NCI-H146 (cell line): ENCODE data around the gene TRAF3.
"Not testable (repeated sequence)": the region's sequence is repeated elsewhere in the genome, so short reads cannot be mapped to it uniquely, and the experiment has no call there.

Experiments used
- DNase-seq: peaks from one replicate; lab custom pipeline; 2025; lab: John Stamatoyannopoulos, UW

Gene TRAF3

DNA sequence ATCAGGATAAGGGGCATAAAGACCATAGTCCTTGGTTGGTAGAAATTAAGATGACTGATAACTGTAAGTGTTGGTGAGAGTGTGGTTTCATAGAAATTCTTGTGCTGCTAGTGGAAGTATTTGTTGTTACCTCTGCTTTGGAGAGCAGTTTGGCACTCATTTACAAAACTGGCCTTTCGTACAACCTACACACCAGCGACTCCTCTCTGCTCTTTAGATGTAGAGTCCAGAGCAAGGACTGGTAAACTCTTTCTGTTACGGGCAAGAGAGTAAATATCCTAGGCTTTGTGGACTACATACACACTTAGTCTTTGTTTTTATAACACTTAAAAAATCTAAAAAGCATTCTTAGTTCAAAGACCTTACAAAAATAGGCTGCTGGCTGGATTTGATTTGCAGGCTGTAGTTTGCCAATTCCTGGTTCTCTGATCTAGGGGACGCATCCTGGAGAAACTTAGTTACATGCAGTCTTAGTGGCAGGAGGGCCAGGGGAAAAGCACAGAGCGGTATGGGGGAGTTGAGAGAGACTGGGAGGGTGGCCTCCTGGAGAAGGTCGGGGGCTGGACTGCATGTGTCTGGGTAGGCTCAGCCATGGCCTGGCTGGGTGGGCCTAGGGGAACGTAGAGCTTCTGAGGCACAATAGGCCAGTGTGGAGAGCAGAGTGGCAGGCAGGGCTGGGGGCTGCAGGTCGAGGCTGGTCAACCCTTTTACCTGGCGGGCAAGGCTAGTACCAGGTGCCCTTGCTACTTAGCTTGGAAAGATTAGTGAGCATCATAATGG, 89.9 kb downstream of the TRAF3 start:
- no peak for DNase-seq

GRCh38 chr14:102867826-102868580, 90.8 kb downstream of the TRAF3 start:
- no peak for DNase-seq

GRCh38 chr14:102868956-102869547, 91.8 kb downstream of the TRAF3 start:
- DNase-seq: no peak

- no peak for DNase-seq
Measured at GRCh38 chr14:102870246-102870645, 93.0 kb downstream of the TRAF3 start.

DNA sequence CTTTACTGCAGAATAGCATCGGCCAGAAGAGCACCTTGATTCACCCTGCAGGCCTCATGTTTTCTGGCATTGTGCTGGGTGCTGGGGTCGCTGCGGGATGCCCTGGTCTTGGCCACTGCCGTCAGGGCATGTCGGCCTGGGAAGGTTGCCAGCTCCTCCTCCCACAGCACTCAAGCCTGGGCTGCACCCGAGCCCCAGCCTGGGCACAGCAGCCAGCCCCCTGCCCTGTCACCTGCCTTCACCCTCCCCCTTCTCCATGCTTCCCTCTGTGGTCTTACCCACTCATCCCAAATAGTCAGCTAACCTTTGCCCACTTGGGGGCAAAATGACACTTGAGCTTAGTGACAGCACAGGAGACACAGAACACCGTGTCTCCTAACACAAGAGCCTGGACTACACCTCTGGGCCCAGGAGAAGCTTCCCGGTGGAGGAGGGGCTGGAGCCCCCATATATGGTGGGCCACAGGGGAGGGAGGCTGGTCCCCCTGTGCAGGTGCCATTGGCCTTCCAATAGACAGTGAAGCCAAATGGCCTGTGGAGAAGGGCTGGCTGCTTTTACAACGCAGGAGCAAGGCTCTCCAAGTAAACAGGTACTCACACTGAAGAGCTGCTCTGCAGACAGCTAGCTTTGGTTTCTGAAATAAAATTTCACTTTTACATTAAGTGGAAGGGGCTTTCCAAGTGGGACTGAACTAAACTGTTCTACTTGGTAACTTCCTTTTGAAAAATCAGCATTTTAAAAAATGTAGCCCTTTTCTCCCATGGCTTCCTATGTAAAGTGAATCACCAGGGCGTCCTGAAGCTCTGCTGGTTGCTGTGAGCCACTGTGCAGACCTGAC, 94.0 kb downstream of the TRAF3 start:
- no peak for DNase-seq

DNA sequence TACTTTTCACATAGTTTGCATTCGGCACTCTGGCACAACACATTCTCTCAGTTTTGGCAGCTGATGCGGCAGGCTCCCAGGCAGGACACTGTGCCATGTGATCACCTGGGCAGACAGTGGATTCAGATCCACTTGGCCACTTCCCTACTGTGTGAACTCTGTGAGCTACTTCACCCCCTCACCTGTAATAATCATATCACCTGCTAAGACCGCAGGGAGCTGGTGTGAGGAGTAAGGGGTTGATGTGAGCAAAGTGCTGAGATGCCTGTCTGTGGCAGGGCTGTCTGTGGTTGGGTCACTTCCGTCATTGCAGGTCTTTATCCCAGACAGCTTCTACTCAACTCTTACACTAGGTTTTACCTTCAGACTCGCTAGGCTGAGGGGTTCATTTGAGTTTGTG, 94.8 kb downstream of the TRAF3 start:
- DNase-seq: no peak

GRCh38 chr14:102873131-102873530, 95.9 kb downstream of the TRAF3 start:
- DNase-seq: no peak

DNA sequence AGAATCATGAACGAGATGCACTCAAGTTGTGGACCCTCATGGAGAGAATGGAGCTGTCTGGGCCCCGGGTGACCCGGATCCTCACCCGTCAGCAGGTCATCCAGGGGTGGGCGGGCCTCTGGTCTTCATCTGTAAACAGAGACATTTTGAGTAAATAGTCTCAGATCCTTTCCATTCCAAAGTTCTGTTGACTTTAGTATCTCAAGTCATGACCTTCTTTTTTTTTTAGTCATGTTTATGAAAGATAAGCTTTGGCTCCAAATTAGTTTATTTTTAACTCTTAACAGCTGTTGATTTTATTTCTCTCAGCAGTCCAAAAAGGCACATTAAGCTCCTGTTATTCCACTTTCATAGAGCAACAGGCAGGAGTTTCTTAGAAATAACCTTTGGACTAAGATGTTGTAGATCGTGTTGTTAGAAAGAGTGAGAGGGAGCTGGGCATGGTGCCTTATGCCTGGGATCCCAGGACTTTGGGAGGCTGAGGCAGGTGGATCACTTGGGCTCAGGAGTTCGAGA, 96.4 kb downstream of the TRAF3 start:
- no peak for DNase-seq

DNA sequence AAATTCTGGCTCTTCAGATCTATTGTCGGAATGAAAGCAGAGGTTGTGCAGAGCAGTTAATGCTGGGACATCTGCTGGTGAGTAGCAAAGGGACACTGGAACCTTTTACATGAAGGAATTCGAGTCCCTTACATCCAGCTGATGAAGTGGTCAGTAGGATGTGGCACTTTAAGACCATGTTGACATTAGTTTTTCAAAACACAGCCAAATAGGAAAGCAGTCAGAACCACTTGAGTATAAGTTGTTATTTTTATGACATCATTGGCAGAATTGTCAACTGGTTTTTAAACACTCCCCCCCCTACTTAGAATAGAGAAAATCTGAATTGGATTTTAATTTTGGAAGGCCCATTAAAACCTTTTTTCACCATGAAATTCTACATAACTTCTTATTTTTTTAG, 98.4 kb downstream of the TRAF3 start:
- DNase-seq: no peak

GRCh38 chr14:102877511-102877910, 100.3 kb downstream of the TRAF3 start:
- not testable (repeated sequence) for DNase-seq

DNA sequence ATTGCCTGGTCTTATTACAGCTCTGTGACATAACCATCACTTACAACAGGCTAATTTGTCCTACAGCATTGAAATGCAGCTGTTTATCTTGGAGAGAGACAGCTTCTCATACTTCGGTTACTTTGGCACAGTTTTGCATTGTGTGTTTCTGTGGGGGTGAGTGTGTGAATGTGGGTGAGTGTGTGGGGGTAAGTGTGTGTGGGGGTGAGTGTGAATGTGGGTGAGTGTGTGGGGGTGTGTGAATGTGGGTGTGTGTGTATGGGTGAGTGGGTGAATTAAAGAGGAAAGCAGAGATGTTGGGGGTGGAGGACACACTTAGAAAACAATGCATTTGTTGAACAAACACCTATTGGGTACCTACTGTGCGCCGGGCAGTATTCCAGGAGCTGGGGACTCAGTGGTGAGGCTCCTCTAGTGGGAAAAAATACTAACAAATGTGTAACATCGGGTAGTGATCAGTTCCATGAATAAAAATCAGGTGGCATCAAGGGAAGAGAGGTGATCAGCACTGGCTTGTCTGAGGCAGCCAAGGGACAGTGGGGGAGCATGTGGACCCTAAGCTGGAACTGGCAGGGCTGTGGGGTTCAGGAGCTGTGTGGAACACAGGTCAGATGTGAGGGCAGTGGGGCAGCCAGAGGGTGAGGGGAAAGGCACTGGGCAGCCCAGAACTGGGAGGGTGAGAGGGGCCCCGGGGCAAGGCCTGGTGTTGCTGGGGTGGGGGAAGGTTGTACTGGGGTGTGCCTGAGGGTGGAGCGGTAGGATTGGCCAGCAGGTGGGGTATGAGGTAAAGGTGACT, 101.1 kb downstream of the TRAF3 start:
- DNase-seq: no peak

- DNase-seq: no peak
Measured at GRCh38 chr14:102878970-102879460, 101.8 kb downstream of the TRAF3 start.

DNA sequence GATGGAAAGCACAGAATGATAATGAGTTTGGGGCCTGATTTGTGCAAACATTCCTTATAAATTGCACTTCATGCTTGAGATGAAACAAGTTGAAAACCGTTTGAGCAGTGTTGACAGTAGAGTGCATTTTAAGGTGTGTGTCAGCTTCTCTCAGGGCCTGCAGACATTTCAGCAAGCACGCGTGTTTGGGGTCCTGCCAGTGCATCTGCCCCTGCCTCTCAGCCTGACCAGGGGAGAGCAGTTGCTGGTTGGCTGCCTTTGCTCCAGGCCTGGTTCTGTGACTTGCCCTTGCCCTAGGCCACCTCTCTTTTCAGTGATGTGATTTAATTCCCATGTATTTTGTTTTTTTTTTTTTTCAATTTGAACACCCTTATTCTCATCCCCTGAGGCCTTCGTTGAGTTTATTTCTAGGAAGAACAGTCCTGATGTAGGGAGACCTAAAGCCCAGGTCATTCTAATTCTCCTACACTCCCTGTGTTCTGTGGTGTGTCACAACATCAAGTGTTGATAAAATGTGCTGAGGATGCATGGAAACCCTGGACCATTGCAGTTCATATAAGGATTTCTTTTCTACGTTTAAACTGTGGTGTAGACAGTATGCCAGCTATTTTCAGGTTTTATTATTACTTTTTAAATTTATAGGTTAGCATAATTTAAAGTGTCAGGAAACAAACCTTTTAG, 105.1 kb downstream of the TRAF3 start:
- DNase-seq: no peak

DNA sequence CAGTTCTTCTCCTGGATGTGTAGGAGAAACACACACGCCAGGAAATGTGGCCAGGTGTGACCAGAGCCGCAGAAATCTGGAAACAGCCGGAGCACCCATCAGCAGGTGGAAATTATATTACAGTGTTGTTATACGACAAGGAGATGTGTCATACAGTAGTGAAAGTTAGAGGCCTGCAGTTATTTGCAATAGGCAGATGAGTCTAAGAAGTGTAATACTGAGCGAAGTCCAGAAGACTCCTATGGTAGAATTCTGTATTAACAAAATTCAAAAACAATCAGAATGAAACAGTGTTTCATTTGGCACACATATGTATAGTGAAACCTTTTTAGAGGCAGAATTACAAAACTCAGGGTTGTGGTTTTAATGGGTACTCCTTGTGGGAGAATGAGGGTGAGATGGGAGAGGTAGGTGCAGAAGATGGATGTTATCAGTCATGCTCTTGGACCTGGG, 105.9 kb downstream of the TRAF3 start:
- DNase-seq: no peak

GRCh38 chr14:102883554-102883953, 106.3 kb downstream of the TRAF3 start:
- DNase-seq: no peak

- DNase-seq: no peak
Measured at GRCh38 chr14:102885737-102886447, 108.6 kb downstream of the TRAF3 start.

DNA sequence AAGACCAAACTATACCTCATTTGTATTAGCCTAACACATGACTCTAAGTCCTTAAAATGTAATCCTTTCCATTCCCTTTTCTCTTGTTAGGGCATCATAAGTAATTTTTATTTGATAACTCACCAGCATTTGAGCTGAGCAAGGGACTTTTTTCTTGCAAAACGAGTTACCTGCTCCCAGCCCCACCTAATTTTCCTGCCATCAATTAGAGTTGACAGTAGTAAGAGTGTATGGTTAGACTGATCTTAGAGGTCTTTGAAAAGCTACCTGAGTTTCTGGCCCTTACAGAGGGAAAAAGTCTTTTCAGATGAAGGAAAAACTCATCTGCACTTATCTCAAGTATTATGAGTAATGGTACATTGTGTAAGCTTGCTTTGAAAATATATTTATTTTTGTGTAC, 111.5 kb downstream of the TRAF3 start:
- DNase-seq: no peak

GRCh38 chr14:102889615-102890014, 112.4 kb downstream of the TRAF3 start:
- no peak for DNase-seq

DNA sequence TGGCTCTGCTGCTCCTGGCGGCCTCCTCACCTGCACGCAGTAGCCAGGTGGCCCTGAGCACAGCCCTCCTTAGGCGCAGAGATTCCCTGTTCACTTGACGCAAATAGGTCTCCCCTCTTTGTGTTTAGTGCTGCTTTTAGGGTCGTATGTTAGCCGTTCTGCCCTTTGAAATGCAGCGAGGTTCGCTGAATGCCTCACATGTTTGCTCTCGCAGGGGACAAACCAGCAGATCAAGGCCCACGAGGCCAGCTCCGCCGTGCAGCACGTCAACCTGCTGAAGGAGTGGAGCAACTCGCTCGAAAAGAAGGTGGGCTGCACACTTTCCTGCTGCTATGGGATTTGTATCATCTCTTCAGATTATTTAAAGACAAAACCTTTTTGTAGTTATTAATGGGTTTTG, 113.9 kb downstream of the TRAF3 start:
- no peak for DNase-seq

- DNase-seq: no peak
Measured at GRCh38 chr14:102891556-102891955, 114.3 kb downstream of the TRAF3 start.
